Fibroblast of mammary gland (primary cell): ENCODE data around the gene LRRC8C.
"Not testable (repeated sequence)": the region's sequence is repeated elsewhere in the genome, so short reads cannot be mapped to it uniquely, and the experiment has no call there.

Experiments
- DNase-seq: peaks from one replicate; pipeline ENCODE4 v3.0.0-alpha.2; 2010; ENCODE audit warnings: low read depth
- H3K4me3 ChIP-seq: 2 replicates; pipeline ENCODE4 v1.5.1; 2011; ENCODE audit warnings: low read depth, mild to moderate bottlenecking, low read length, moderate library complexity; ENCODE audit not compliant: control insufficient read depth
- TF ChIP-seq, protein P1 (sequence below): conservative IDR thresholded peaks from 2 replicates; pipeline ENCODE4 v1.5.1; 2011; ENCODE audit warnings: low read depth, low read length, inconsistent platforms; ENCODE audit not compliant: control insufficient read depth, insufficient read depth

The LRRC8C gene

DNA sequence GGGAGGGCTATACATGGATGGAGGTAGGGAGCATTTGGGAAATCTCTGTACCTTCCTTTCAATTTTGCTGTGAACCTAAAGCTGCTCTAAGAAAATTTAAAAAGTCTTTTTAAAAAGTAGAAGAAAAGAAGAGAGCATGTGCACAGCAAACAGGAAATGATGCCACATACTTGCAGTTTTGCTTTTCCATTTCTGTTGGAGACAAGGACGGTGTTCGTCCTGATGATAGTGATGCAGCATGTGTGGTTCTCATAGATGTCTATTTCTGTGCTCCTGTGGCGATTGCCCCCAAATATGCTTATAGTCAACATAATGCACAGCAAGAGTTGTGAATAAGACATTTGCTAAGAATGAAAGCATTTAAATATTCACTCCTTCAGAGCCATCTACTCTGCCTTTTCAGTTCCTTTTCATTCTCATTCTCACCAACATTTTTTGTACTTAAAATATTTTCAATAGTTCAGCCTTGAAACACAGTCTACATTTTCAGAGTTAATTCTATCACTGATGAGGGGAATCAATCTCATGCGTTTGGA, 66.6 kb downstream of the LRRC8C start:
- DNase-seq: no peak
- TF ChIP-seq, protein P1, sequence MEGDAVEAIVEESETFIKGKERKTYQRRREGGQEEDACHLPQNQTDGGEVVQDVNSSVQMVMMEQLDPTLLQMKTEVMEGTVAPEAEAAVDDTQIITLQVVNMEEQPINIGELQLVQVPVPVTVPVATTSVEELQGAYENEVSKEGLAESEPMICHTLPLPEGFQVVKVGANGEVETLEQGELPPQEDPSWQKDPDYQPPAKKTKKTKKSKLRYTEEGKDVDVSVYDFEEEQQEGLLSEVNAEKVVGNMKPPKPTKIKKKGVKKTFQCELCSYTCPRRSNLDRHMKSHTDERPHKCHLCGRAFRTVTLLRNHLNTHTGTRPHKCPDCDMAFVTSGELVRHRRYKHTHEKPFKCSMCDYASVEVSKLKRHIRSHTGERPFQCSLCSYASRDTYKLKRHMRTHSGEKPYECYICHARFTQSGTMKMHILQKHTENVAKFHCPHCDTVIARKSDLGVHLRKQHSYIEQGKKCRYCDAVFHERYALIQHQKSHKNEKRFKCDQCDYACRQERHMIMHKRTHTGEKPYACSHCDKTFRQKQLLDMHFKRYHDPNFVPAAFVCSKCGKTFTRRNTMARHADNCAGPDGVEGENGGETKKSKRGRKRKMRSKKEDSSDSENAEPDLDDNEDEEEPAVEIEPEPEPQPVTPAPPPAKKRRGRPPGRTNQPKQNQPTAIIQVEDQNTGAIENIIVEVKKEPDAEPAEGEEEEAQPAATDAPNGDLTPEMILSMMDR: no peak
- no peak overlapping the region for H3K4me3 ChIP-seq

DNA sequence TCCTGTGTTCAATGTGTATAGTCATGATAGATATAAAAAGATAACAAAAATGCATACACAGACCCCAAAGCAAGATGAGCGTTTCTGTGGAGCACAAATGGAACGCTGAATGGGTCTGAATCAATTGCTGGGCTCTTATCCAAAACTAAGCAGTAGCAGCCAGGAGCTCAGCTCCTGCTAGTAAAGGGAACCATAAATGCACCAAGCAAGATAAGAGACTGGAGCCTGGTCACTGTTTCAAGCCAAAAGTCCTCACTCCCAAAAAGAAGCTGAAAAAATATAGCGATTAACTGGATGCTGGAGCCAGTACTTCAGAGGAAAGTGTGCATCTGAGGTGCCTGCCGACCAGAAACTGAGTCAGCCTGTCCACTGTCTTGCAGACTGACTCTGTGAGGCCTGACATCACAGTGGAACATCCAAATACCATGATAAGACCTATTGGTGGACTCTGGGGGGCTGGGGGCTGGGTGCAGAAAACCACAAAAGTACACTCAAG, 68.9 kb downstream of the LRRC8C start:
- H3K4me3 ChIP-seq: no peak overlapping the region
- TF ChIP-seq, protein P1: no peak
- DNase-seq: no peak

DNA sequence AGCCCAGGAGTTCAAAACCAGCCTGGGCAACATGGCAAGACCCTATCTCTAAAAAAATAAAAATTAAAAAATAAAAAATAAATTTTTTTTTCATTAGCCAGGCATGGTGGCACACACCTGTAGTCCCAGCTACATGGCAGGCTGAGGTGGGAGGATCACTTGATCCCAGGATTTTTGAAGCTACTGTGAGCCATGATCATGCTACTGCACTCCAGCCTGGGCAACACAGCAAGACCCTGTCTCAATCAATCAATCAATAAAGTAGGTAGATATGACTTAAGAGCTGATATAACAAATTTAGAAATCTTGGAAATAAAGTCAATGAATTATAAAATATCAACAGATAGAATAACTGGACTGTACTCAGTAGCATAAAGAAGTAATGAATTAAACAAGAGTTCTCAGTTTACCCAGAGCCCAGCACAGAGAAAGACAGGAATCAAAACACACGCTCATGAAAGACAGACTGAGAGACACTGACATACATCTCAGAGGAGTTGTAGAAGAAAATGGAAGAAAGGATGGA, 69.7 kb downstream of the LRRC8C start:
- DNase-seq: no peak
- no peak overlapping the region for H3K4me3 ChIP-seq
- TF ChIP-seq, protein P1: no peak

DNA sequence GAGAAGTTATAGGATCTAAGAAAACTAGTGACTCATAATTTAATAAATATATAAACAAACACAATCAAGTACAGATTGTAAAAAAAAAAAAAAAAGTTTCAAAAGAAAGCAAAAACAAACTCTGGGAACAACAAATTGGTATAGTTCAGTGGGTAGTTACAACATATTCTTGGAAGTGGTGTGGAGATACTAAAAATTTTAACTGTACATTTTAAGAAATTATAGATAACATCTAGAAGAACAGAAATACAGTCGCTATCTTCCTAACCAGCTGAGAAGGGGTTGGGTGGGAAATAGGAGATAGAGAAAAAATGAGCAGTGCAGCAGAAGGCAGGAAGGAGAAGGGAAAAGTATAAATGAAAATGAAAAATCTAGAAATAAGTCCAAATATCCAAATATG, 70.5 kb downstream of the LRRC8C start:
- no peak overlapping the region for H3K4me3 ChIP-seq
- no peak for DNase-seq
- TF ChIP-seq, protein P1: no peak

DNA sequence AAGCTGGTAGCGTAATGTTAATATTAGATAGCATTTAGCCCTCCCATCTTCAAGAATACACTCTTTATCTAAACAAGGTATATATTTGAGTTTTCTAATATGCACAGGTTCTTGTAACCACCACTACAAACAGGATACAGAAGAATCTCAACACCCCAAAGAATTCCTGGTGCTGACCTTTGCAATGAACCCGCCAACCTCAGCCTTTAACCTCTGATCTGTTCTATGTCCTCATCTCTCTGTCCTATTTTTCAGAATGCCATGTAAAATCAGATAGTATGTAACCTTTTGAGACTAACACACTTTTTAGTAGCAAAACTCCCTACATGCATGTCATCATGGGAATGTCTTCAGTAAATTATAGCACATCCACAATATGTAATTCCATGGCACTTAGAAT, 71.1 kb downstream of the LRRC8C start:
- TF ChIP-seq, protein P1: no peak

DNA sequence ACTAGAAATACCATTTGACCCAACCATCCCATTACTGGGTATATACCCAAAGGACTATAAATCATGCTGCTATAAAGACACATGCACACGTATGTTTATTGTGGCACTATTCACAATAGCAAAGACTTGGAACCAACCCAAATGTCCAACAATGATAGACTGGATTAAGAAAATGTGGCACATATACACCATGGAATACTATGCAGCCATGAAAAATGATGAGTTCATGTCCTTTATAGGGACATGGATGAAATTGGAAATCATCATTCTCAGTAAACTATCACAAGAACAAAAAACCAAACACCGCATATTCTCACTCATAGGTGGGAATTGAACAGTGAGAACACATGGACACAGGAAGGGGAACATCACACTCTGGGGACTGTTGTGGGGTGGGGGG, 72.0 kb downstream of the LRRC8C start:
- not testable (repeated sequence) for H3K4me3 ChIP-seq, DNase-seq

More for the DNA sequence above, 71.1 kb downstream of the LRRC8C start:
- no peak overlapping the region for H3K4me3 ChIP-seq
- no peak for DNase-seq

DNA sequence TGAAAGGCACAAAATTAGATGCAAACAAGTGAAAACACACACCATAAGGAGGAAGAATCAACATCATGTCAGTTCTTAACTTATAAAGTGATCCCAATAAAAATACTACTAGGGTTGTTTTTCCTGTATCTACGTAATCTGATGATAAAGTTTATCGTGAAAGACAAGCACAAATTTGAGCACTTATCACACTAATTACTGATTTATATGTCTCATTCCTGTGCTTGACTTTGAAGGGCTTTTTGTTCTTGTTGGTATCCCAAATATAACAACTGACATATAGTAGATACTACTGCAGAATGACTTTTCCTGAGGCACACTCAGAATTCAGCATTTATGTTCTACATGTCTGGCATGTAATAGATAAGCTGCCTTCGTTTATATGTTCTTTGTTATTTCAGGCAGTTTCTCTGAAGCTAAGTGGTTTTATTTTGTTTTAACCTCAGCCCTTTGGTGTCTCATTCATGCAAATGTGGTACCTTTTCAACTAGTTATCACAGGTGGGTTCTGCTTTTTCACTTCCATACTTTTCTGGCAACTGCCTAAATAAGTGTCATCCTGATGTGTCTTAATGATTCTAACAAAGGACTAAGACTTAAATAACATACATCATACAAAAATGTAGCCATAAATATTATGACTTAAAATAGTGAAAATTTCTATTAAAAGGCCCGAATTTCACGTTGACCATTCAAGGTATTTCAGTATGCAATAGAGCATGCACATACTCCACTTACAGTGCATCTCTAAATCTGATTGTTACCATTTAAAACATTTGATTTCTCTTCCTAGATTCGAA, 73.2 kb downstream of the LRRC8C start:
- no peak for DNase-seq
- H3K4me3 ChIP-seq: no peak overlapping the region
- TF ChIP-seq, protein P1: no peak
